Measurements from ENCODE around the gene TRIM33.

Gene TRIM33

GRCh38 chr1:114531094-114531493, 20.1 kb upstream of the TRIM33 start:
- no peak overlapping the region for H3K4me2 ChIP-seq (ENCODE audit: low read length)
- TF ChIP-seq CTCF (IDR thresholded peaks at IDR 0.05): no peak
- H3K9me3 ChIP-seq (ENCODE audit: control insufficient read depth, low read length): no peaks in the 10 kb centered on the region
- H3K79me2 ChIP-seq: no peaks in the 10 kb centered on the region
- no peaks in the 10 kb centered on the region for H3K27me3 ChIP-seq (ENCODE audit: control insufficient read depth, insufficient read depth, low read length)
- no peaks in the 10 kb centered on the region for H3K4me1 ChIP-seq
- no peak overlapping the region for H3K4me3 ChIP-seq (ENCODE audit: low read depth, low read length)
- H2AFZ ChIP-seq: no peak overlapping the region
- no peaks in the 10 kb centered on the region for H3K36me3 ChIP-seq (ENCODE audit: control insufficient read depth, insufficient read depth, low read length)
- H3K27ac ChIP-seq: no peak overlapping the region
- H3K9ac ChIP-seq: no peak overlapping the region

GRCh38 chr1:114530224-114530623, 19.2 kb upstream of the TRIM33 start:
- Histone ChIP-seq H3K27ac (no peak overlapping the region), H3K9ac (no peak overlapping the region)

GRCh38 chr1:114524944-114525343, 13.9 kb upstream of the TRIM33 start:
- TF ChIP-seq CTCF (IDR thresholded peaks at IDR 0.05): no peak
- Histone ChIP-seq H3K36me3 (ENCODE audit: control insufficient read depth, insufficient read depth, low read length) (no peaks in the 10 kb centered on the region), H3K79me2 (no peaks in the 10 kb centered on the region), H3K4me1 (no peaks in the 10 kb centered on the region), H3K27me3 (ENCODE audit: control insufficient read depth, insufficient read depth, low read length) (no peaks in the 10 kb centered on the region), H3K27ac (no peak overlapping the region), H3K9ac (no peak overlapping the region), H3K9me3 (ENCODE audit: control insufficient read depth, low read length) (no peaks in the 10 kb centered on the region), H2AFZ (no peak overlapping the region), H3K4me3 (ENCODE audit: low read depth, low read length) (no peak overlapping the region), H3K4me2 (ENCODE audit: low read length) (no peak overlapping the region)

More at GRCh38 chr1:114530224-114530623, 19.2 kb upstream of the TRIM33 start:
- no peak overlapping the region for H3K4me3 ChIP-seq (ENCODE audit: low read depth, low read length)
- H3K4me1 ChIP-seq: no peaks in the 10 kb centered on the region
- H3K9me3 ChIP-seq (ENCODE audit: control insufficient read depth, low read length): no peaks in the 10 kb centered on the region
- H3K36me3 ChIP-seq (ENCODE audit: control insufficient read depth, insufficient read depth, low read length): no peaks in the 10 kb centered on the region
- H3K27me3 ChIP-seq (ENCODE audit: control insufficient read depth, insufficient read depth, low read length): no peaks in the 10 kb centered on the region
- no peak for TF ChIP-seq CTCF (IDR thresholded peaks at IDR 0.05)
- H3K79me2 ChIP-seq: no peaks in the 10 kb centered on the region
- no peak overlapping the region for H3K4me2 ChIP-seq (ENCODE audit: low read length)
- no peak overlapping the region for H2AFZ ChIP-seq

GRCh38 chr1:114522264-114522575, 11.2 kb upstream of the TRIM33 start:
- no peaks in the 10 kb centered on the region for H3K9me3 ChIP-seq (ENCODE audit: control insufficient read depth, low read length)
- H3K4me3 ChIP-seq (ENCODE audit: low read depth, low read length): no peak overlapping the region
- H3K27ac ChIP-seq: no peak overlapping the region
- no peaks in the 10 kb centered on the region for H3K36me3 ChIP-seq (ENCODE audit: control insufficient read depth, insufficient read depth, low read length)
- H3K9ac ChIP-seq: no peak overlapping the region
- no peaks in the 10 kb centered on the region for H3K4me1 ChIP-seq
- no peaks in the 10 kb centered on the region for H3K27me3 ChIP-seq (ENCODE audit: control insufficient read depth, insufficient read depth, low read length)
- no peaks in the 10 kb centered on the region for H3K79me2 ChIP-seq
- no peak overlapping the region for H2AFZ ChIP-seq
- H3K4me2 ChIP-seq (ENCODE audit: low read length): no peak overlapping the region
- no peak for TF ChIP-seq CTCF (IDR thresholded peaks at IDR 0.05)

GRCh38 chr1:114521396-114522263, 10.6 kb upstream of the TRIM33 start:
- no peaks in the 10 kb centered on the region for H3K79me2 ChIP-seq
- H3K9me3 ChIP-seq (ENCODE audit: control insufficient read depth, low read length): no peaks in the 10 kb centered on the region
- no peak overlapping the region for H3K9ac ChIP-seq
- H3K4me1 ChIP-seq: no peaks in the 10 kb centered on the region
- H2AFZ ChIP-seq: no peak overlapping the region
- no peaks in the 10 kb centered on the region for H3K27me3 ChIP-seq (ENCODE audit: control insufficient read depth, insufficient read depth, low read length)
- no peak overlapping the region for H3K4me3 ChIP-seq (ENCODE audit: low read depth, low read length)
- no peak overlapping the region for H3K27ac ChIP-seq
- no peaks in the 10 kb centered on the region for H3K36me3 ChIP-seq (ENCODE audit: control insufficient read depth, insufficient read depth, low read length)
- no peak overlapping the region for H3K4me2 ChIP-seq (ENCODE audit: low read length)
- no peak for TF ChIP-seq CTCF (IDR thresholded peaks at IDR 0.05)

Measured in parathyroid adenoma (tissue), 2 donors.